GM12872 (cell line): Measurements from ENCODE around the gene HES5.

Experiments used
- TF ChIP-seq, protein P1 (sequence below): IDR thresholded peaks from 3 replicates; pipeline ENCODE4 v1.5.1; 2011; ENCODE audit warnings: low read depth, mild to moderate bottlenecking, low read length, moderate library complexity; ENCODE audit not compliant: insufficient read depth

HES5 gene

DNA sequence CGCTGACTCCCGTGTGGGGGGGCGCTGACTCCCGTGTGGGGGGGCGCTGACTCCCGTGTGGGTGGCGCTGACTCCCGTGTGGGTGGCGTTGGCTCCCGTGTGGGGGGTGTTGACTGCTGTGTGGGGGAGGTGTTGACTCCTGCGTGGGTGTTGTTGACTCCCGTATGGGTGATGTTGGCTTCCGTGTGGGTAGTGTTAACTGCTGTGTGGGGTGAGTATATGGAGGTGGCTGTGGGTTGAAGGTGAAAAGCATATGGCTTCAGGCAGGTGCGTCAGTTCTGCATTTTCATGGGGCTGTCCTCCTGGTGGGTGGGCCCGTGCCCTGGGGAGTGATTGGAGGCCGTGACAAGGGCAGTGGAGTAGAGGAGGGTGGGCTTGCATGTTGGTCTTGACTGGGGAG, 46.1 kb downstream of the HES5 start:
- TF ChIP-seq, protein P1, sequence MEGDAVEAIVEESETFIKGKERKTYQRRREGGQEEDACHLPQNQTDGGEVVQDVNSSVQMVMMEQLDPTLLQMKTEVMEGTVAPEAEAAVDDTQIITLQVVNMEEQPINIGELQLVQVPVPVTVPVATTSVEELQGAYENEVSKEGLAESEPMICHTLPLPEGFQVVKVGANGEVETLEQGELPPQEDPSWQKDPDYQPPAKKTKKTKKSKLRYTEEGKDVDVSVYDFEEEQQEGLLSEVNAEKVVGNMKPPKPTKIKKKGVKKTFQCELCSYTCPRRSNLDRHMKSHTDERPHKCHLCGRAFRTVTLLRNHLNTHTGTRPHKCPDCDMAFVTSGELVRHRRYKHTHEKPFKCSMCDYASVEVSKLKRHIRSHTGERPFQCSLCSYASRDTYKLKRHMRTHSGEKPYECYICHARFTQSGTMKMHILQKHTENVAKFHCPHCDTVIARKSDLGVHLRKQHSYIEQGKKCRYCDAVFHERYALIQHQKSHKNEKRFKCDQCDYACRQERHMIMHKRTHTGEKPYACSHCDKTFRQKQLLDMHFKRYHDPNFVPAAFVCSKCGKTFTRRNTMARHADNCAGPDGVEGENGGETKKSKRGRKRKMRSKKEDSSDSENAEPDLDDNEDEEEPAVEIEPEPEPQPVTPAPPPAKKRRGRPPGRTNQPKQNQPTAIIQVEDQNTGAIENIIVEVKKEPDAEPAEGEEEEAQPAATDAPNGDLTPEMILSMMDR: no peak

DNA sequence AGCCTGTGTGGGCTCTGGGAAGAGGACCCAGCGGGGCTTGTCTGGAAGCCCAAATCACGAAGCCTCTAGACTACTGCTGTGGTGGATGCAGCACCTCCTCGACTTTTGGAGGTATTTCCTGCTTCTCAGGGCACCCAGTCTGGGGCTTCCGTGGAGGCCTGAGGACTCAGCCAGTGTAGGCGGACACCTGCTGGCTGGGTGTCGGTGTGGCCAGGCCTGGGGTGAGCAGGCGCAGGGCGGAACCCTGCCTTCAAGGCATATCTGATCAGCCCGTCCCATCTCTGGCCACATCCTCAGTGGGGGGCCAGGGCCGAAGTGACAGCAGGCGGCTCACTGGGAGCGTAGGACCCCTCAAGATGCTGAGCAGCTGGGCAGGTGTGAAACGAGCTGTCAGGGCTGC, 47.0 kb downstream of the HES5 start:
- TF ChIP-seq, protein P1: no peak

DNA sequence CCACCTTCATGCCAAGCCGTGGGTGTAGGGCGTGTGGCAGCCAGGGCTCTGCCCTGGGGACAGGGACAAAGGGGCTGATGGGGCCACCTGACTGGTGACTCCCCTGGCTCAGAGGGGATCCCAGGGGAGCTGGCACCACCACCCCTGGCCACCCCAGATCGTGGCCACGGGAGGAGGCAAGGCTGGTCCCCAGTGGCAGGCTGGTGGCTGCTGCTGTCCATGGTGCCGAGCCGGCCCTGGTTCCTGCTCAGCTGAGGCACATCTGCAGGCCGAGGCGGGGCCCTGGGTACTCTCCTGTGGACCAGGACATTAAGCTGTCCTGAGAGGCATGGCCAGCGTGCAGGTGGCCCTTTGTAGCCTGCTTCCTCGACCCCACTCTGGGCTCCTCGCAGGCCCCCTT, 47.5 kb downstream of the HES5 start:
- TF ChIP-seq, protein P1: no peak

DNA sequence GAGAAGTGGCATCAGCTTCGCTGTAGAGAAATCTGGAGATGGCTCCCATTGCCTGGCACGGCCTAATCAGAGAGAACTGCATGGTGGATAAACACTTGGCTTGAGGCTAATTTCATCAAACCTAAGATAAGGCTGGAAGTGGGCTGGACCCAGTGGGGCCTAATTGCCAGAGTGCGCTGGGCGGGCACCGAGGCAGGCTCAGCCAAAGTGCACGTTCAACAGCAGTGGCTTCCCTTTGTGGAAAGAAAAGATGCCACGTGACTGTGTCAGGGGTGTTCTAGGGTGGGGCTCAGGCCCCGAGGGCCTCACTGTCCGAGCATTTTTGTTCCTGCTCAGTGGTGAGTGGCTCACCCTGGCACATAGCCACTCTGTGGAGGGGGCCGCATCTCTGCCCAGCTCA, 48.2 kb downstream of the HES5 start:
- TF ChIP-seq, protein P1: no peak

DNA sequence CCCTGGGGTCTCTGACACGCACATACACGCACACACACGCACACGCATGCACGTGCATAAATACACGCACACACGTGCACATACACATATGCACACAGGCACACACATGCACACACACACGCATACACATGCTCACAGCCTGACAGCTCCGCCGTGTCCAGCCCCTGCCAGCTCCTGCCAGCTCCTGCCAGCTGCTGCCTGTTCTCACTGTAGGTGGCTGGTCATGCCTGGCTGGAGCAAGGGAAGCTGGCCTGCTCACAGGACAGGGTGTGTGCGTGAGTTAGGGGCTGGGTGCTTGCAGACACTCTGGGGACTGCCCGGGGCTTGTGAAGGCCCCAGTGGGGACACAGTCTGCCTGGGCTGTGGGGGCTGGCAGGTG, 49.1 kb downstream of the HES5 start:
- TF ChIP-seq, protein P1: no peak

DNA sequence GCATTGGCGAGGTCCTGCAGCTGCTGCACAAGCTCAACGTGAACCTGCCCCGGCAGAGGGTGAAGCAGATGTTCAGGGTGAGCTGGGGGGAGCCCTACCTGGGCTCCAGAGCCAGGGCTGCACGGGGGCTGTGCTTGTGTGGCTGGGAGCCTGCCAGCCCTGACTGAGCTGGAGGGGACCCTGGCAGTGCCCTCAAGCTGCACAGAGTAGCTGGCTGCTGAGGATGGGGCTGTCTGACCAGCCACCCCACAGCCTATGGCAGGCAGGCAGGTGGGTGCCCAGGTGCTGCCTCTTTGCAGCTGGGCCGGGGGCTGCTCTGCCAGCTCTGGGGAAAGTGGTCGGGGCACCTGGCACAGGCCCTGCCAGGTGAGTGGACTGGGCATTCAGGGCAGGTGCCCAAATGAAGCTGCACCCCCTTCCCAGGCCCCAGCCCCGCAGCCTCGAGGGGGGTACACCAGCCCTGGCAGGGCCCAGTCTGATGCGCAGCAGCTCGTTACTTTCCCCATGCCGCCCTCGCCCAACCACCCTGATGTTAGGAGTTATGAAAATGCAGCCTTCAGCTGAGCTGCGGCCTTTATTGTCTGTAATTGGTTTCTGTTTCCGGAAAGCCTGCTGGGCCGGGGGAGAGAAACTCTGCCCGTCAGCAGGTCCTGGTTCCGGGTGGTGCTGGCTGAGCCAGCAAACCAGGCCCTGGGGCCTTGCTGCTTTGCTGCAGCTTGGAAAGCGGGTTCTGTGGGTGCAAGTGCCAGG, 49.7 kb downstream of the HES5 start:
- TF ChIP-seq, protein P1: no peak

DNA sequence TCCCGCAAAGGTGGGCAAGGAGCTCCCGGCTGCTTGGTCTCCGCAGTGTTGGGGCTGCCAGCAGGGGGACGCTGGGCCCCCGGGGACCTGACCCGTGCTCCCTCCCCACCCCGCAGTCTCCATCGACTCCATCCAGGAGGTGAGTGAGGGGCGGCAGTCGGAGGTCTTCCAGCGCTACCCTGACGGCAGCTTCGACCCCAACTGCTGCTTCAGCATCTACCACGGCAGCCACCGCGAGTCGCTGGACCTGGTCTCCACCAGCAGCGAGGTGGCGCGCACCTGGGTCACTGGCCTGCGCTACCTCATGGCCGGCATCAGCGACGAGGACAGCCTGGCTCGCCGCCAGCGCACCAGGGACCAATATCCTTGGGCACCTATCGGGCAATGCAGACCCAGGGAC, 50.4 kb downstream of the HES5 start:
- TF ChIP-seq, protein P1: no peak
